Psoas muscle (tissue), 8 donors: ENCODE results near the gene CLUH. TPM values are rescaled to one million over a fixed set of nuclear protein-coding genes. Genes with fewer than 3 reads are reported as not detected.

ENCODE experiments used
- ATAC-seq, 4 donors: fragments of 200-7000 bp; cut with Tn5 transposase; one replicate each; pipeline ENCODE4 v1.9.1; 2020; ENCODE audit warnings: moderate library complexity in 3 of 4, mild to moderate bottlenecking in 2 of 4
- DNase-seq, 2 donors: peaks; one replicate each; pipeline ENCODE4 v3.0.0-alpha.2; 2020
- H3K27ac ChIP-seq: fragments of 200-600 bp; one replicate; pipeline ENCODE4 v1.8.0; 2022
- H3K27me3 ChIP-seq, 3 donors: fragments of 200-600 bp in 1 of 3; one replicate each; pipeline versions ENCODE4 v1.6.1 to v1.8.0; 2013 to 2022; ENCODE audit warnings: low read length in 2 of 3, mild to moderate bottlenecking in 2 of 3, moderate library complexity in 1 of 3; ENCODE audit not compliant: insufficient read depth in 3 of 3
- H3K36me3 ChIP-seq, 2 donors: fragments of 200-600 bp in 1 of 2; one replicate each; pipeline versions ENCODE4 v1.6.1 to v1.8.0; 2013 to 2022; ENCODE audit warnings: low read depth in 1 of 2, mild to moderate bottlenecking in 1 of 2, moderate library complexity in 1 of 2; ENCODE audit not compliant: insufficient read depth in 1 of 2
- H3K4me1 ChIP-seq: fragments of 200-600 bp; one replicate; pipeline ENCODE4 v1.8.0; 2022
- H3K4me3 ChIP-seq: fragments of 200-600 bp; one replicate; pipeline ENCODE4 v1.8.0; 2022; ENCODE audit warnings: mild to moderate bottlenecking
- H3K9me3 ChIP-seq: fragments of 200-600 bp; one replicate; pipeline ENCODE4 v1.8.0; 2022
- WGBS, 3 donors: extraction: QIAGEN DNeasy Blood & Tissue Kit; methylation state at CpG; one replicate each; pipeline versions ENCODE4 v1.1.6 to v1.1.7; 2013; 5-methylcytosine and 5-hydroxymethylcytosine counted together
- intact Hi-C, 2 donors: fragments of 100-400 bp; cut with DNase I; formaldehyde crosslinking; loops; one replicate each; pipeline versions ENCODE4 v1.11.0 to v1.14.2; 2022
- polyA plus RNA-seq, 3 donors: library from polyadenylated mRNA; stranded (reverse); fragments of 200-250 nt; gene quantifications; one replicate each; pipeline ENCODE4 v1.2.3, GENCODE V29; 2013
- total RNA-seq, 4 donors: library from RNA; stranded (reverse); fragmentation: NEBNext Ultra II Directional in 2 of 4; extraction: Animal tissue kit (Norgen Biotek cat#: 25700) in 2 of 4; gene quantifications; one replicate each; pipeline versions ENCODE4 v1.2.1 to v1.2.4, GENCODE V29; 2021 to 2023
- TF ChIP-seq, protein P1 (sequence below): fragments of 200-600 bp; IDR thresholded peaks from one replicate; pipeline ENCODE4 v1.8.0; 2022; ENCODE audit warnings: antibody characterized with exemption
- donor health status: healthy with polysubstance abuse.
- donor health status: DM: no; HTN: no; CAD: no; lungs with moderate emphysema.
- donor health status: Bipolar disorder and iron deficiency.
- donor health status: healthy.
- donor health status: DM: yes; HTN: yes; CAD: no.
- donor health status: DM: no; HTN: no; CAD: no.
- donor health status: DM: no; HTN: no; CAD: no.
- donor health status: DM: yes; HTN: yes; CAD: no.

The CLUH gene
- total and polyA plus RNA-seq, 7 donors: 92.2 to 218 (median 121) TPM

DNA sequence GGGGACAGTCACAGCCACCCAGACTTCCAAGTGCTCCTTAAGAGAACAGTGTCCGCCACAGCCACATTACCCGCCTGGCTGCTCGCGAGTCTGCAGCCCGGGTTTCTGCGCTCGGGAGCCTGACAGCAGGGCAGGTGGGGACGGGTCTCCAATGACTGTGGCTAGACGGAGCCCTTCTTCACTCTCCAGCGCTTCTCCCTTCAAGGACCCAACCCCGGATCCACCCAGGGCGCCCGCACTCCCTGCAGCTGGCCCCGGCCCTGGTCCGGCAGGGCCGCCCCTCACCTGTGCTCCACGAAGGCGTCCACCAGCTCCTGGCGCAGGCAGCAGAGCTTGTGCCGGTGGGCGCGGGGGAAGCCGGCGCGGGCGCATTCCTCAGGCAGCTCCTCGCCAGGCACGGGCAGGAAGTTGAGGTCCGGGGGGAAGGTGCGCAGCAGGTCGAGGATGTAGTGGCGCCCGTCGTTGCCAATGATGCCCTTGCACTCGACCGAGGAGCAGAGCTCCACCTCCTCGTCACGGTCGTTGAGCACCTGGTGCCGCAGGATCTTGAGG, 13.9 kb downstream of the CLUH start:
- TF ChIP-seq, protein P1, sequence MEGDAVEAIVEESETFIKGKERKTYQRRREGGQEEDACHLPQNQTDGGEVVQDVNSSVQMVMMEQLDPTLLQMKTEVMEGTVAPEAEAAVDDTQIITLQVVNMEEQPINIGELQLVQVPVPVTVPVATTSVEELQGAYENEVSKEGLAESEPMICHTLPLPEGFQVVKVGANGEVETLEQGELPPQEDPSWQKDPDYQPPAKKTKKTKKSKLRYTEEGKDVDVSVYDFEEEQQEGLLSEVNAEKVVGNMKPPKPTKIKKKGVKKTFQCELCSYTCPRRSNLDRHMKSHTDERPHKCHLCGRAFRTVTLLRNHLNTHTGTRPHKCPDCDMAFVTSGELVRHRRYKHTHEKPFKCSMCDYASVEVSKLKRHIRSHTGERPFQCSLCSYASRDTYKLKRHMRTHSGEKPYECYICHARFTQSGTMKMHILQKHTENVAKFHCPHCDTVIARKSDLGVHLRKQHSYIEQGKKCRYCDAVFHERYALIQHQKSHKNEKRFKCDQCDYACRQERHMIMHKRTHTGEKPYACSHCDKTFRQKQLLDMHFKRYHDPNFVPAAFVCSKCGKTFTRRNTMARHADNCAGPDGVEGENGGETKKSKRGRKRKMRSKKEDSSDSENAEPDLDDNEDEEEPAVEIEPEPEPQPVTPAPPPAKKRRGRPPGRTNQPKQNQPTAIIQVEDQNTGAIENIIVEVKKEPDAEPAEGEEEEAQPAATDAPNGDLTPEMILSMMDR: no peak
- 94 to 95% (median 95%) methylated on average over 40 of the region's 40 CpGs for WGBS, 3 donors
- no peaks in the 10 kb centered on the region for H3K4me1 ChIP-seq
- intact Hi-C loops: no loop called here
- no peak overlapping the region for H3K27ac ChIP-seq
- no peaks in the 10 kb centered on the region for H3K27me3 ChIP-seq
- H3K36me3 ChIP-seq: peaks cover 4 to 99% of the 10 kb centered on the region in 2 donors
- DNase-seq: no peak
- H3K4me3 ChIP-seq: no peak overlapping the region
- no peak for ATAC-seq
- no peaks in the 10 kb centered on the region for H3K9me3 ChIP-seq

DNA sequence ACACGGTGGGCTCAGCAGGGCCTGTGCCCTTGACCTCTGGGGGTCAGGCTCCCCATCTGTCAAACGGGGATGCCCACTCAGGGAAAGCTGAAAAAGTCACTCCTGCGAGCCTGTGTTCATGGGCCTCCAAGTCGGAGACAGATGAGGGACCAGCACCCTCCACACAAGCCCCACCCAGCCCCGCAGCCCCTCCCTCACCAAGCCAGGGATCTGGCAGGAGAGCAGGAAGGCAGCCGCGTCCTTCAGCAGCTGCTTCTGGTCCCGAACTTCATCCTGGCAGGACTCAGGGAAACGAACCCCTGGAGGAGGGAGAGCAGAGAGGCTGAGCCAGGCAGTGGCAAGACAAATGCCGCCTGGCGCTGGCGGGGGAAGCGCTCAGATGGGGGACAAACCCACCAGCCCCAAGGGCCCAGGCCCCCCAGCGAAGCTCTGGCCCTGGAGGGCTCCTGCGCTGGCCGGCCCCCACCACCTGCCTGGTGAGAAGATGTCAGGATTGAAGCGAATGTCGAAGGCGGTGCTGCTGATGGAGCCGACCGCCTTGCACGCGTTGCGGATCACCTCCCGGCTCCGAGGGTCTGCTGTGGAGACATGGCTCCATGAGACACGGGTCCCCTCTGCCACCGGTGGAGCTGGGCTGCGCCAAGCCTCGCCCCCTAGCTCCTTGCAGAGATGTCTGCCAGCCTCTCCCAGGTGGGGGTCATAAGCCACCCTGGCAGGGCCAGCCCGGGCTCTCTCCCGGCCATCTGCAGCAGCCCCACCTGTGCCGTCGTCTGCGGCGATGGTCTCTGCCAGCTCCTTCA, 15.4 kb downstream of the CLUH start:
- ATAC-seq (no peak), DNase-seq (no peak)
- no peaks in the 10 kb centered on the region for H3K27me3 ChIP-seq
- no peaks in the 10 kb centered on the region for H3K9me3 ChIP-seq
- H3K4me3 ChIP-seq: no peak overlapping the region
- H3K27ac ChIP-seq: no peak overlapping the region
- H3K4me1 ChIP-seq: no peaks in the 10 kb centered on the region
- 75 to 82% (median 75%) methylated on average over 35 to 36 of the region's 36 CpGs for WGBS, 3 donors
- intact Hi-C loops: no loop called here
- H3K36me3 ChIP-seq: peaks cover 4 to 97% of the 10 kb centered on the region in 2 donors
- TF ChIP-seq, protein P1: no peak

DNA sequence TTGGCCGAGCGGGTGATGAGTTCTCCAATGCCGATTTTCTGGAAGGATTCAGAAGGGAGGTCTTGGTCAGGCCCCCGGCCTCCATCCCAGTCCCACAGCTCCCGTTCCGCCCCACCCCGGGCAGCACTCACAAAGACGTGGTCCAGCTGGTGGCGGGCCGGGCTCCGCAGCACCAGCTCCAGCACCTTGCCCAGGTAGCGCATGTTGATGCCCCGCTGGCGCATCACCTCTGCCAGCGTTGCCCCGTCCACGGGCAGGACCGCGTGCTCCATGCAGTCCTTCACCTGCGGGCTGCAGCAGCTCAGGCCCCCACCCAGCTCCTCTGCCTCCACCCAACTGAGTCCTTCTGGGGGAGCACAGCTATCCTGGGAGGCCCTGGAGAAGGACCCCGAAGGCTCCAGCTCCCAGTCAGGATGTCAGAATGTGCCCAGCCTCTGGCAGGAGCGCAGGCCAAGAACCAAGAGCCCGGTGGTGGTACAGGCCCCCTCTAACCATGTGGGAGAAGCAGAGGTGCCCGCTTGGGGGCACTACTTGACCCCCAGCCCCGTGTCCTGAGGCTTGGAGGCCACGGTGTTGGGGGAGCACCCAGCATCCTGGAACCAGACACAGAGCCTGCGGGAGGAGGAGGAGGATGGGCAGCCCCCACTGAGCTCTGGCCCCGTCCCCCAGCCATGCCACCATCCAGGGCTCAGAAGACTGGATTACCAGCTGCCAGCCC, 16.2 kb downstream of the CLUH start:
- intact Hi-C loops: no loop called here
- Histone ChIP-seq H3K4me1 (no peaks in the 10 kb centered on the region), H3K27me3 (no peaks in the 10 kb centered on the region), H3K36me3 (peaks cover 4 to 97% of the 10 kb centered on the region in 2 donors), H3K4me3 (no peak overlapping the region), H3K9me3 (no peaks in the 10 kb centered on the region), H3K27ac (no peak overlapping the region)
- DNase-seq: no peak
- 90 to 95% (median 91%) methylated on average over 25 to 28 of the region's 28 CpGs for whole genome bisulfite sequencing, 3 donors
- ATAC-seq: no peak
- TF ChIP-seq, protein P1: no peak

DNA sequence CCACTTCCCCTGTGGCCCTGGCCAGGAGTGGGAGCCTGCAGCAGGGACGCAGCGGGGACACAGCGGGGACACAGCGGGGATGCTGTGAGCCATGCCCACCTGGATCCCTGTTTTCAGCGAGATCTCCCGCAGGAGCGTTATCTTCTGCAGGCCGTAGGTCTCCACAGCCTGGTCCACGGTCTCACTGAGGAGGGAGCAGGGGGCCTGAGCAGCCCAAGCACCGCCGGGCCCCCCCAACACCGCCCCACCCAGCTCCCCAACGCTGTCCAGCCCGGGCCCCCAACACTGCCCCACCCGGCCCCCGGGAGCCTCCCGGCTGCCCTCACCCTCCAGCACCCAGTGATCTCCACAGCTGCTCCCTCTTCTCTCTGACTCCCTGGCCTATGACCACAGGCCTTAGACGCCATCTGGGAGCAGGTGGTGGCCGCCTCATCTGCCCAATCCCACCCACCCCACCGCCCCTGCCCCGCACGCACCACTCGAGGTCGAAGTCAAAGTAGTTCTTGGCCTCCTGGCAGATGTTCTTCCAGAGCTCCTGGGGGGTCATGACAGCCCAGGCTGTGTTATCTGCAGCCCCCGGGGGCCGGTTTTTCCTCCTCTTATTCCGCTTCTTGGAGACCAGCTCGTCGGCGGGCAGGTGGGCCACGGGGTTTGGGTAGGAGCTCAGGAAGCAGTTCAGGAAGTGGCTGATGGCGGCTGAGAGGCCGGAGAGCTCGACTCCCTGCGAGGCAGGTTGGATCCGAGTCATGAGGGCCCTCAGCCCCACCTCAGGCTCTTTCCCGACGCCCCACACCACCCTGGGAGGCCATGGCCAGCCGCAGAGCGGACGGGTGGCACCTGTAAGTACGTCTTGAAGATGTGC, 17.0 kb downstream of the CLUH start:
- Histone ChIP-seq H3K27me3 (no peaks in the 10 kb centered on the region), H3K36me3 (peaks cover 4 to 94% of the 10 kb centered on the region in 2 donors), H3K4me3 (no peak overlapping the region), H3K4me1 (no peaks in the 10 kb centered on the region), H3K27ac (no peak overlapping the region), H3K9me3 (no peaks in the 10 kb centered on the region)
- intact Hi-C loops: no loop called here
- 88 to 91% (median 89%) methylated on average over 38 to 42 of the region's 42 CpGs for WGBS, 3 donors
- DNase-seq: peak in 1 of 2 donors; percentile 57
- TF ChIP-seq, protein P1: no peak
- ATAC-seq: no peak
